HEK293 (cell line): ENCODE results near the gene SH3BP1.

Experiments
- CTCF ChIA-PET: fragments of 350-600 bp; formaldehyde crosslinking; extraction: SDS; loops from one replicate; lab custom pipeline; 2021; ENCODE audit warnings: antibody characterized with exemption; lab: Yijun Ruan, JAX
- POLR2A ChIA-PET: fragments of 300-600 bp; formaldehyde crosslinking; extraction: SDS; loops from one replicate; lab custom pipeline; 2020; ENCODE audit warnings: antibody characterized with exemption, inconsistent platforms; lab: Yijun Ruan, JAX
- H3K27ac ChIP-seq: fragments of 200-500 bp; sonication (Bioruptor generic); 2 replicates; pipeline ENCODE4 v1.5.1; 2014; ENCODE audit warnings: low read depth, low read length, control low read depth, inconsistent platforms; ENCODE audit errors: extremely low read depth
- H3K36me3 ChIP-seq, 2 experiments: fragments of 200-500 bp in 1 of 2; sonication (Bioruptor generic) in 1 of 2; 1 replicate in 1 of 2; 2 replicates in 1 of 2; pipeline ENCODE4 v1.5.1; 2014 to 2017; ENCODE audit warnings: inconsistent platforms in 2 of 2, low read length in 2 of 2; ENCODE audit not compliant: control insufficient read depth in 2 of 2, insufficient read depth in 1 of 2
- H3K4me1 ChIP-seq: fragments of 200-500 bp; sonication (Bioruptor generic); 2 replicates; pipeline ENCODE4 v1.5.1; 2014; ENCODE audit warnings: mild to moderate bottlenecking, low read length, inconsistent platforms; ENCODE audit not compliant: control insufficient read depth, insufficient read depth
- H3K4me3 ChIP-seq: 2 replicates; pipeline ENCODE4 v1.5.1; 2011; ENCODE audit warnings: low read depth, mild to moderate bottlenecking, control low read depth, low read length, moderate library complexity
- H3K9me3 ChIP-seq: fragments of 200-500 bp; sonication (Bioruptor generic); 2 replicates; pipeline ENCODE4 v1.5.1; 2014; ENCODE audit warnings: low read depth, low read length, inconsistent platforms; ENCODE audit not compliant: control insufficient read depth, insufficient read depth
- GLIS1 ChIP-seq: fragments of 450-650 bp; formaldehyde crosslinking; IDR thresholded peaks from 2 replicates; pipeline ENCODE4 v1.5.1; 2016; ENCODE audit warnings: missing biosample characterization, missing genetic modification characterization
- GLIS2 ChIP-seq: fragments of 450-650 bp; formaldehyde crosslinking; IDR thresholded peaks from 2 replicates; pipeline ENCODE4 v1.5.1; 2016; ENCODE audit warnings: missing biosample characterization, missing genetic modification characterization
- KLF1 ChIP-seq: fragments of 450-650 bp; formaldehyde crosslinking; IDR thresholded peaks from 2 replicates; pipeline ENCODE4 v1.5.1; 2016; ENCODE audit warnings: missing biosample characterization, missing genetic modification characterization
- PRDM1 ChIP-seq: fragments of 450-650 bp; formaldehyde crosslinking; IDR thresholded peaks from 2 replicates; pipeline ENCODE4; 2016; ENCODE audit warnings: missing biosample characterization, missing genetic modification characterization
- SCRT1 ChIP-seq: fragments of 450-650 bp; formaldehyde crosslinking; IDR thresholded peaks from 2 replicates; pipeline ENCODE4 v1.5.1; 2016; ENCODE audit warnings: missing biosample characterization, missing genetic modification characterization, borderline replicate concordance
- SP7 ChIP-seq: fragments of 450-650 bp; formaldehyde crosslinking; IDR thresholded peaks from 2 replicates; pipeline ENCODE4 v1.5.1; 2016; ENCODE audit warnings: missing biosample characterization, missing genetic modification characterization
- ZBTB20 ChIP-seq: fragments of 450-650 bp; formaldehyde crosslinking; IDR thresholded peaks from 2 replicates; pipeline ENCODE4 v1.5.1; 2016; ENCODE audit warnings: missing biosample characterization, missing genetic modification characterization
- ZBTB21 ChIP-seq: fragments of 450-650 bp; formaldehyde crosslinking; IDR thresholded peaks from 2 replicates; pipeline ENCODE4 v1.5.1; 2017; ENCODE audit warnings: missing biosample characterization, missing genetic modification characterization
- ZBTB8A ChIP-seq: fragments of 450-650 bp; formaldehyde crosslinking; IDR thresholded peaks from 2 replicates; pipeline ENCODE4 v1.5.1; 2016; ENCODE audit warnings: missing biosample characterization, missing genetic modification characterization
- ZNF138 ChIP-seq: fragments of 450-650 bp; formaldehyde crosslinking; IDR thresholded peaks from 2 replicates; pipeline ENCODE4 v1.5.1; 2016; ENCODE audit warnings: missing biosample characterization, missing genetic modification characterization, borderline replicate concordance
- ZNF174 ChIP-seq: fragments of 450-650 bp; formaldehyde crosslinking; IDR thresholded peaks from 2 replicates; pipeline ENCODE4 v1.5.0; 2017; ENCODE audit warnings: missing biosample characterization, mild to moderate bottlenecking, missing genetic modification characterization
- ZNF202 ChIP-seq: fragments of 450-650 bp; formaldehyde crosslinking; IDR thresholded peaks from 2 replicates; pipeline ENCODE4 v1.5.1; 2016; ENCODE audit warnings: missing biosample characterization, missing genetic modification characterization, borderline replicate concordance
- ZNF214 ChIP-seq: fragments of 450-650 bp; formaldehyde crosslinking; IDR thresholded peaks from 2 replicates; pipeline ENCODE4 v1.5.1; 2017; ENCODE audit warnings: missing biosample characterization, mild to moderate bottlenecking, missing genetic modification characterization, borderline replicate concordance
- ZNF274 ChIP-seq, 2 experiments: fragments of 200-500 bp in 1 of 2; fragments of 450-650 bp in 1 of 2; sonication (Bioruptor generic) in 1 of 2; formaldehyde crosslinking in 1 of 2; IDR thresholded peaks; 2 replicates each; pipeline versions ENCODE4 v1.5.1 to v1.6.1; 2014 to 2016; ENCODE audit warnings: borderline replicate concordance in 1 of 2, inconsistent platforms in 1 of 2, low read length in 1 of 2, missing biosample characterization in 1 of 2, missing genetic modification characterization in 1 of 2
- ZNF37A ChIP-seq: fragments of 450-650 bp; IDR thresholded peaks from 2 replicates; pipeline ENCODE4 v1.5.1; 2018; ENCODE audit warnings: missing biosample characterization, missing genetic modification characterization
- ZNF404 ChIP-seq: fragments of 450-650 bp; formaldehyde crosslinking; IDR thresholded peaks from 2 replicates; pipeline ENCODE4 v1.5.1; 2017; ENCODE audit warnings: missing biosample characterization, missing genetic modification characterization
- ZNF623 ChIP-seq: fragments of 450-650 bp; formaldehyde crosslinking; IDR thresholded peaks from 2 replicates; pipeline ENCODE4 v1.5.1; 2016; ENCODE audit warnings: missing biosample characterization, missing genetic modification characterization
- ZNF629 ChIP-seq: fragments of 450-650 bp; formaldehyde crosslinking; IDR thresholded peaks from 2 replicates; pipeline ENCODE4 v1.5.1; 2017; ENCODE audit warnings: missing biosample characterization, missing genetic modification characterization
- ZSCAN16 ChIP-seq: fragments of 450-650 bp; formaldehyde crosslinking; IDR thresholded peaks from 2 replicates; pipeline ENCODE4 v1.5.1; 2016; ENCODE audit warnings: missing biosample characterization, missing genetic modification characterization
- TF ChIP-seq, protein P1 (sequence below): fragments of 450-650 bp; formaldehyde crosslinking; IDR thresholded peaks from 2 replicates; pipeline ENCODE4 v1.5.1; 2016; ENCODE audit warnings: missing biosample characterization, missing genetic modification characterization
- TF ChIP-seq, protein P2 (sequence below): fragments of 450-650 bp; formaldehyde crosslinking; IDR thresholded peaks from 2 replicates; pipeline ENCODE4 v1.5.1; 2016; ENCODE audit warnings: missing biosample characterization, missing genetic modification characterization, low read depth

Gene SH3BP1

DNA sequence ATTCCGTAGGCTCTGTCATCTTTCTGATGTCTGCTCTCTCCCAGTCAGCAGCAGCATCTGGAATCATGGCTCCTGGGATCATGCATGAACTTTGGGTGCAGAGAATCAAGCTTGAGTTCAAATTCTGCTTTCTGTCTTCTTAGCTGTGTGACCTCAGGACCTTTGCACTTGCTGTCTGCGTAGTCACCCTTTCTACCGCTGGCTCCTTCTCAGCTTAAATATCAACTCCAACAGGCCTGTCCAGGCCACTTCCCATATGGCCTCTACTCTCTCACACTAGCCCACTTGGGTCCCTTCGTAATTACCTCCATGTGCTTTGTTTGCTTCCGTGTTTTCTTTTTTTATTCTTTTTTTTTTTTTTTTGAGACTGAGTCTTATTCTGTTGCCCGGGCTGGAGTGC is 35.4 kb upstream of the SH3BP1 start:
- TF ChIP-seq, protein P1, sequence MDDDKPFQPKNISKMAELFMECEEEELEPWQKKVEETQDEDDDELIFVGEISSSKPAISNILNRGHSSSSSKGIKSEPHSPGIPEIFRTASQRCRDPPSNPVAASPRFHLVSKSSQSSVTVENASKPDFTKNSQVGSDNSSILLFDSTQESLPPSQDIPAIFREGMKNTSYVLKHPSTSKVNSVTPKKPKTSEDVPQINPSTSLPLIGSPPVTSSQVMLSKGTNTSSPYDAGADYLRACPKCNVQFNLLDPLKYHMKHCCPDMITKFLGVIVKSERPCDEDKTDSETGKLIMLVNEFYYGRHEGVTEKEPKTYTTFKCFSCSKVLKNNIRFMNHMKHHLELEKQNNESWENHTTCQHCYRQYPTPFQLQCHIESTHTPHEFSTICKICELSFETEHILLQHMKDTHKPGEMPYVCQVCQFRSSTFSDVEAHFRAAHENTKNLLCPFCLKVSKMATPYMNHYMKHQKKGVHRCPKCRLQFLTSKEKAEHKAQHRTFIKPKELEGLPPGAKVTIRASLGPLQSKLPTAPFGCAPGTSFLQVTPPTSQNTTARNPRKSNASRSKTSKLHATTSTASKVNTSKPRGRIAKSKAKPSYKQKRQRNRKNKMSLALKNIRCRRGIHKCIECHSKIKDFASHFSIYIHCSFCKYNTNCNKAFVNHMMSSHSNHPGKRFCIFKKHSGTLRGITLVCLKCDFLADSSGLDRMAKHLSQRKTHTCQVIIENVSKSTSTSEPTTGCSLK (tag by site-specific recombination): no peak
- TF ChIP-seq ZSCAN16: no peak
- TF ChIP-seq ZBTB20 (tag by site-specific recombination): no peak
- TF ChIP-seq PRDM1: no peak
- TF ChIP-seq ZNF623 (tag by site-specific recombination): peak; percentile 99
- H3K4me1 ChIP-seq: peaks cover 4% of the 10 kb centered on the region; the same call in 1 of the 2 replicates
- no peak overlapping the region for H3K4me3 ChIP-seq
- no peaks in the 10 kb centered on the region for H3K9me3 ChIP-seq
- no peaks in the 10 kb centered on the region for H3K36me3 ChIP-seq
- no peak overlapping the region for H3K27ac ChIP-seq
- ChIA-PET CTCF (interaction anchor here (0.6 to 3.9 kb wide), 4 partner anchors 12 to 331 kb away, joined by 3 to 38 read pairs (median 4); no protein-coding TSS in a partner anchor), POLR2A (interaction anchor here (0.6 kb wide), 1 partner anchor 54 kb away, joined by 4 read pairs; no protein-coding TSS in a partner anchor)

DNA sequence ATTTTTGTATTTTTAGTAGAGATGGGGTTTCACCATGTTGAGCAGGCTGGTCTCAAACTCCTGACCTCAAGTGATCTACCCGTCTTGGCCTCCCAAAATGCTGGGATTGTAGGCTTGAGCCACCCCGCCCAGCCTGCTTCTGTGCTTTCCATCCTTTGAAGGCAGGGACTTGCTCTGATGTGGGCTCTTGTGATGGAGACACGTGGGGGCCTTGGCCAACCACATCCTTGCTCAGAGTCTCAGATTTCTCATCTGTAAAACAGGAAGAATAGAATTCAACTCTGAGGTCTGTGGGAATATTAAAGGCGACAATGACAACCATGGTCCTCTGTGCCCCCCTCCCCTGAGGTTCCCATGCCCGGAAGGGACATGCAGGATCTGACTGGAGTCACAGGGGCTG is 34.6 kb upstream of the SH3BP1 start:
- CTCF ChIA-PET: interaction anchor here (0.7 to 5.6 kb wide), 6 partner anchors 13 to 77 kb away, joined by 3 to 60 read pairs (median 3); no protein-coding TSS in a partner anchor
- Histone ChIP-seq H3K27ac (no peak overlapping the region), H3K4me1 (peaks cover 8% of the 10 kb centered on the region), H3K4me3 (no peak overlapping the region), H3K36me3 (no peaks in the 10 kb centered on the region), H3K9me3 (no peaks in the 10 kb centered on the region)
- POLR2A ChIA-PET: interaction anchor here (0.9 kb wide), 1 partner anchor 26 kb away, joined by 3 read pairs; no protein-coding TSS in a partner anchor
- no peak for TF ChIP-seq ZNF202 (tag by site-specific recombination)
- TF ChIP-seq ZNF404 (tag by site-specific recombination): no peak
- TF ChIP-seq ZNF138: no peak
- no peak for TF ChIP-seq ZNF174 (tag by site-specific recombination)
- no peak for TF ChIP-seq GLIS2 (tag by site-specific recombination)
- TF ChIP-seq SCRT1 (tag by site-specific recombination): no peak
- TF ChIP-seq ZNF37A (tag by site-specific recombination): no peak
- TF ChIP-seq ZNF274 (IDR thresholded peaks at IDR 0.05; ENCODE audit: low read length): no peak
- TF ChIP-seq ZNF274 (tag by site-specific recombination; IDR thresholded peaks at IDR 0.05; ENCODE audit: borderline replicate concordance): no peak

DNA sequence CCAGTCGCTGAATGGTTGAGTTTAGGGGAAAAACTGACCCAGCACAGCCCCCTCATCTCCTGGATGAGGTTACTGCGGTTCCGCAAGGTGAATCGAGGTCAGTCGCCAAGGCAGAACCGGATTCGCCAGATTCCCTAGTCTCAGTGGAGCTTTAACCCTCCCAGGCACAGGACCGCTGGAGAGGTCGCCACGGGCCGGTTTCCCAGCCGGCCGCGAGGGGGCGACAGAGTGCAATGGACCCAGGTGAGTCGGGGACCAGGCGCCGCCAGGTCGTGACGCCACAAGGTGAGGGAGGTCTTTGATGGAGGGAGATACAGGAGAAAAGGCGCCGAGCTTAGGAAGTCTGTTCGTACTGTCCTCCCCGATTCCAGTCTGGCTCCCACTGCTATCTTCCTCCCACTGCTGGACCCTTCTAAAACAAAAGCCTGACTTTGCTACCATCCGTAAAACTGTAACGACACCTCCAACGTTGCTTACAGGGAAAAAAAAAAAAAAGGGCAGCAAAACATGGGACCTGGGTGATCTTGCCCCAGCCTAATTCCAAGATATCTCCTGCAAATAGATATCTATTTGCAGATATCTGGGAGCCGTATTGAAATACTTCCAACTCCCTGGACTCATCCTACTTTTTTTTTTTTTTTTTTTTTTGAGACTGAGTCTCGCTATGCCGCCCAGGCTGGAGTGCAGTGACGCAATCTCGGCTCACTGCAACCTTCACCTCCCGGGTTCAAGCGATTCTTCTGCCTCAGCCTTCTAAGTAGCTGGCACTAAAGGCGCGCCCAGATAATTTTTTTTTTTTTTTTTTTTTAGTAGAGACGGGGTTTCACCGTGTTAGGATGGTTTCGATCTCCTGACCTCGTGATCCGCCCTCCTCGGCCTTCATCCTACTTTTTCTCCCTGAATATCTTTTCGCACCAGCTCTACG is 32.2 kb upstream of the SH3BP1 start:
- Histone ChIP-seq H3K9me3 (no peaks in the 10 kb centered on the region), H3K36me3 (peaks cover 0 to 3% of the 10 kb centered on the region in 2 experiments; a peak in 2 of 3 replicates), H3K4me3 (peak overlapping the region; percentile 39), H3K27ac (peak overlapping the region; percentile 32; the same call in 1 of the 2 replicates), H3K4me1 (peaks cover 8% of the 10 kb centered on the region)
- POLR2A ChIA-PET: interaction anchor here (0.5 to 3.3 kb wide), 37 partner anchors 10 to 408 kb away, joined by 3 to 35 read pairs (median 6); partner anchors contain the start of genes ANKRD54, GCAT, LGALS1 and NOL12
- CTCF ChIA-PET: interaction anchor here (0.5 to 5.6 kb wide), 68 partner anchors 8 to 1845 kb away, joined by 3 to 60 read pairs (median 4); partner anchors contain the start of genes GCAT, NOL12, PDXP and PLA2G6
- TF ChIP-seq SP7 (tag by site-specific recombination) (peak; percentile 25; the same call in 1 of the 2 replicates), ZNF629 (peak; percentile 95), GLIS1 (tag by site-specific recombination) (peak; percentile 59), ZBTB8A (tag by site-specific recombination) (peak; percentile 25; the same call in 1 of the 2 replicates), ZNF214 (tag by site-specific recombination) (no peak), KLF1 (tag by site-specific recombination) (peak; percentile 38; the same call in 1 of the 2 replicates), ZBTB21 (tag by site-specific recombination) (peak; percentile 76)
- TF ChIP-seq, protein P2, sequence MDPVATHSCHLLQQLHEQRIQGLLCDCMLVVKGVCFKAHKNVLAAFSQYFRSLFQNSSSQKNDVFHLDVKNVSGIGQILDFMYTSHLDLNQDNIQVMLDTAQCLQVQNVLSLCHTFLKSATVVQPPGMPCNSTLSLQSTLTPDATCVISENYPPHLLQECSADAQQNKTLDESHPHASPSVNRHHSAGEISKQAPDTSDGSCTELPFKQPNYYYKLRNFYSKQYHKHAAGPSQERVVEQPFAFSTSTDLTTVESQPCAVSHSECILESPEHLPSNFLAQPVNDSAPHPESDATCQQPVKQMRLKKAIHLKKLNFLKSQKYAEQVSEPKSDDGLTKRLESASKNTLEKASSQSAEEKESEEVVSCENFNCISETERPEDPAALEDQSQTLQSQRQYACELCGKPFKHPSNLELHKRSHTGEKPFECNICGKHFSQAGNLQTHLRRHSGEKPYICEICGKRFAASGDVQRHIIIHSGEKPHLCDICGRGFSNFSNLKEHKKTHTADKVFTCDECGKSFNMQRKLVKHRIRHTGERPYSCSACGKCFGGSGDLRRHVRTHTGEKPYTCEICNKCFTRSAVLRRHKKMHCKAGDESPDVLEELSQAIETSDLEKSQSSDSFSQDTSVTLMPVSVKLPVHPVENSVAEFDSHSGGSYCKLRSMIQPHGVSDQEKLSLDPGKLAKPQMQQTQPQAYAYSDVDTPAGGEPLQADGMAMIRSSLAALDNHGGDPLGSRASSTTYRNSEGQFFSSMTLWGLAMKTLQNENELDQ (tag by site-specific recombination): no peak
